Measurements from ENCODE around the gene PARD3.

PARD3 gene

GRCh38 chr10:34816085-34816496 lies 995 bp upstream of the PARD3 start:
- H3K4me3 ChIP-seq (ENCODE audit: low read depth, low read length), result no peak overlapping the region
- DNase-seq (ENCODE audit: low read depth), result no peak
- no peak for TF ChIP-seq CTCF (IDR thresholded peaks at IDR 0.05; ENCODE audit: low read depth, low read length, missing control alignments)

DNA sequence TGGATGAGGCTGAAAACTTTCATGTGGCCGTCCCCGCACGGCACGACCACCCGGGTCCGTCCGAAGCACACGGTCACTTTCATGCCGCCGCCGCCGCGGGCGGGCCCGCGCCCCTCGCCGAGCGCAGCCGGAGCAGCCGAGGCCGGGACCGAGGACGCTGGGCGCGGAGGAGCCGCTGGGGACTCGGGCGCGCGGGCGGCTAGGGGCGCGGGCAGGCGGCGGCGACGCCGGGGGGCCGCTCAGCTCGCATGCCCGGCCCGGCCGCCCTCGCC lies 247 bp downstream of the PARD3 start:
- DNase-seq (ENCODE audit: low read depth), result no peak
- TF ChIP-seq CTCF (IDR thresholded peaks at IDR 0.05; ENCODE audit: low read depth, low read length, missing control alignments), result no peak
- H3K4me3 ChIP-seq (ENCODE audit: low read depth, low read length), result peak overlapping the region; percentile 36; the same call in 1 of the 2 replicates

- DNase-seq (ENCODE audit: low read depth), result no peak
- peak overlapping the region; percentile 36 for H3K4me3 ChIP-seq (ENCODE audit: low read depth, low read length)
- TF ChIP-seq CTCF (IDR thresholded peaks at IDR 0.05; ENCODE audit: low read depth, low read length, missing control alignments), result no peak
These were observed 728 bp downstream of the PARD3 start for GRCh38 chr10:34814223-34814912.

GRCh38 chr10:34813626-34814222 lies 1.4 kb downstream of the PARD3 start:
- DNase-seq (ENCODE audit: low read depth), result no peak
- TF ChIP-seq CTCF (IDR thresholded peaks at IDR 0.05; ENCODE audit: low read depth, low read length, missing control alignments), result no peak
- no peak overlapping the region; the same call in 1 of the 2 replicates for H3K4me3 ChIP-seq (ENCODE audit: low read depth, low read length)

GRCh38 chr10:34812771-34813170 lies 2.3 kb downstream of the PARD3 start:
- DNase-seq (ENCODE audit: low read depth), result no peak
- no peak overlapping the region for H3K4me3 ChIP-seq (ENCODE audit: low read depth, low read length)
- TF ChIP-seq CTCF (IDR thresholded peaks at IDR 0.05; ENCODE audit: low read depth, low read length, missing control alignments), result no peak

GRCh38 chr10:34811968-34812514 lies 3.1 kb downstream of the PARD3 start:
- no peak for DNase-seq (ENCODE audit: low read depth)
- no peak for TF ChIP-seq CTCF (IDR thresholded peaks at IDR 0.05; ENCODE audit: low read depth, low read length, missing control alignments)
- H3K4me3 ChIP-seq (ENCODE audit: low read depth, low read length), result no peak overlapping the region

Data from GM12864 (cell line).